Measurements from ENCODE around the gene CCSER2.

GRCh38 chr10:84478151-84478550 lies 149.8 kb downstream of the CCSER2 start:
- TF ChIP-seq CTCF (IDR thresholded peaks at IDR 0.05) (no peak), POLR2A (IDR thresholded peaks at IDR 0.05) (no peak)

All from esophagus squamous epithelium (tissue), 4 donors.